Kidney epithelial cell (primary cell): ENCODE results near the gene TMEM190. TPM values are rescaled to one million over a fixed set of nuclear protein-coding genes. Genes with fewer than 3 reads are reported as not detected.

Experiments
- DNase-seq: peaks from one replicate; pipeline ENCODE4 v3.0.0-alpha.2; 2010; ENCODE audit warnings: low read depth
- H3K27me3 ChIP-seq: 2 replicates; pipeline ENCODE4 v1.6.0; 2011; ENCODE audit warnings: low read length; ENCODE audit not compliant: control insufficient read depth, insufficient read depth
- H3K36me3 ChIP-seq: 2 replicates; pipeline ENCODE4 v1.5.1; 2011; ENCODE audit warnings: low read length; ENCODE audit not compliant: control insufficient read depth, insufficient read depth
- H3K4me3 ChIP-seq: 2 replicates; pipeline ENCODE4 v1.5.1; 2011; ENCODE audit warnings: low read depth, mild to moderate bottlenecking, control low read depth, low read length
- CTCF ChIP-seq: IDR thresholded peaks from 2 replicates; pipeline ENCODE4 v1.5.1; 2011; ENCODE audit warnings: mild to moderate bottlenecking, moderate library complexity, low read length, control low read depth, inconsistent platforms; ENCODE audit not compliant: insufficient read depth, poor library complexity, severe bottlenecking
- total RNA-seq: library from RNA; depleted of rRNA; stranded (reverse); fragments of >200 nt; gene quantifications from 2 replicates; pipeline ENCODE4 v1.2.3, GENCODE V29; 2015

TMEM190 gene
- total RNA-seq, 1 donor from 2014 or later, result not detected

- DNase-seq, result no peak
- Histone ChIP-seq H3K36me3 (no peaks in the 10 kb centered on the region), H3K4me3 (no peak overlapping the region), H3K27me3 (peaks cover 5% of the 10 kb centered on the region)
- TF ChIP-seq CTCF, result no peak
Observed at GRCh38 chr19:55423225-55424005, 46.8 kb downstream of the TMEM190 start.

GRCh38 chr19:55424518-55424917 is 47.9 kb downstream of the TMEM190 start:
- H3K4me3 ChIP-seq, result no peak overlapping the region
- H3K36me3 ChIP-seq, result no peaks in the 10 kb centered on the region
- TF ChIP-seq CTCF, result no peak
- H3K27me3 ChIP-seq, result peaks cover 7% of the 10 kb centered on the region
- no peak for DNase-seq

DNA sequence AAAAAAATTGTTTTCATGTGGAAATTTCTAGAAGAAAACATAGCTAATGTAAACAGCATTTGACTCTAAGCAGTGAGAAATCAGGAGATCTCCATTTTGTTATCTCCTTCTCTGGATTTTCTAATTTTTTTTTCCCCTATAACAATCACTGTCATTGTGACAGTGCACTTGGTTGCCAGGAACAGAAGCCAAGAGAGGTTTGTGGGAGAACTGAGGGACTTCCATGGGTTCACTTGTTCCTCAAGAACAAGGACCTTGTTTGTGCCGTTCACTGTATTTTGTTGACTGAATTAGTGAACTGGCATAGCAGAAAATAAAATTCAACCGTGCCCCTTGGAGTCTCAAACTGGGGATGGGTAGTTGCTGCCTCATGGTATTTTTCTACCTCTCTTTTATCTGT is 49.4 kb downstream of the TMEM190 start:
- Histone ChIP-seq H3K27me3 (peaks cover 7% of the 10 kb centered on the region), H3K4me3 (no peak overlapping the region), H3K36me3 (no peaks in the 10 kb centered on the region)
- TF ChIP-seq CTCF, result no peak
- no peak for DNase-seq

Other genes with a start within 250 kb of the TMEM190 start
- 5.8 and 7.1 TPM in 2 replicates for gene TNNT1, start 227.6 kb upstream of the TMEM190 start, total RNA-seq
- gene TNNI3, start 219.1 kb upstream of the TMEM190 start, total RNA-seq, result 2.7 and 4.7 TPM in 2 replicates
- gene DNAAF3, start 210.2 kb upstream of the TMEM190 start, total RNA-seq, result 0.21 and 1.3 TPM in 2 replicates
- 0.17 TPM in 1 of 2 replicates, not detected in the other for gene SYT5, start 196.5 kb upstream of the TMEM190 start, total RNA-seq
- 0.55 and 2.1 TPM in 2 replicates for gene PTPRH, start 167.3 kb upstream of the TMEM190 start, total RNA-seq
- gene TMEM86B, start 148.1 kb upstream of the TMEM190 start, total RNA-seq, result 2.3 and 7.5 TPM in 2 replicates
- 41.5 and 51.3 TPM in 2 replicates for gene PPP6R1, start 117.8 kb upstream of the TMEM190 start, total RNA-seq
- 64.3 and 77.8 TPM in 2 replicates for gene HSPBP1, start 96.7 kb upstream of the TMEM190 start, total RNA-seq
- 4.7 and 6.0 TPM in 2 replicates for gene BRSK1, start 92.8 kb upstream of the TMEM190 start, total RNA-seq
- not detected in 2 replicates for gene TMEM150B, start 51.5 kb upstream of the TMEM190 start, total RNA-seq
- gene KMT5C, start 37.0 kb upstream of the TMEM190 start, total RNA-seq, result 9.6 and 11.9 TPM in 2 replicates
- gene COX6B2, start 22.1 kb upstream of the TMEM190 start, total RNA-seq, result 0.14 and 0.29 TPM in 2 replicates
- 0.07 TPM in 1 of 2 replicates, not detected in the other for gene GARIN5B, start 13.6 kb upstream of the TMEM190 start, total RNA-seq
- 32.1 and 38.7 TPM in 2 replicates for gene IL11, start 6.4 kb upstream of the TMEM190 start, total RNA-seq
- gene TMEM238, start 7.5 kb downstream of the TMEM190 start, total RNA-seq, result 1.4 and 4.1 TPM in 2 replicates
- 630 and 742 TPM in 2 replicates for gene RPL28, start 9.1 kb downstream of the TMEM190 start, total RNA-seq
- 53.4 and 53.6 TPM in 2 replicates for gene UBE2S, start 31.0 kb downstream of the TMEM190 start, total RNA-seq
- gene SHISA7, start 66.5 kb downstream of the TMEM190 start, total RNA-seq, result not detected in 2 replicates
- gene ISOC2, start 84.8 kb downstream of the TMEM190 start, total RNA-seq, result 49.8 and 60.5 TPM in 2 replicates
- gene C19orf85, start 87.9 kb downstream of the TMEM190 start, total RNA-seq, result not detected in 2 replicates
- gene ZNF628, start 99.8 kb downstream of the TMEM190 start, total RNA-seq, result 7.3 and 15.8 TPM in 2 replicates
- 17.1 and 18.2 TPM in 2 replicates for gene NAT14, start 108.4 kb downstream of the TMEM190 start, total RNA-seq
- gene SSC5D, start 111.6 kb downstream of the TMEM190 start, total RNA-seq, result 0.21 and 0.33 TPM in 2 replicates
- 0.14 and 0.17 TPM in 2 replicates for gene SBK2, start 160.3 kb downstream of the TMEM190 start, total RNA-seq
- gene SBK3, start 168.7 kb downstream of the TMEM190 start, total RNA-seq, result 0.33 TPM in 1 of 2 replicates, not detected in the other
- gene ZNF579, start 204.0 kb downstream of the TMEM190 start, total RNA-seq, result 14.4 and 22.0 TPM in 2 replicates
- 8.4 and 9.4 TPM in 2 replicates for gene FIZ1, start 222.7 kb downstream of the TMEM190 start, total RNA-seq
- 32.7 and 35.0 TPM in 2 replicates for gene ZNF524, start 223.5 kb downstream of the TMEM190 start, total RNA-seq
- 5.6 and 7.6 TPM in 2 replicates for gene ZNF865, start 228.8 kb downstream of the TMEM190 start, total RNA-seq
- 3.6 and 6.3 TPM in 2 replicates for gene ZNF784, start 247.7 kb downstream of the TMEM190 start, total RNA-seq